Subcutaneous adipose tissue (tissue), 4 donors: ENCODE results near the gene RPLP2. TPM values are rescaled to one million over a fixed set of nuclear protein-coding genes. Genes with fewer than 3 reads are reported as not detected.

ENCODE experiments used
- total RNA-seq, 4 donors: library from RNA; depleted of rRNA; stranded (reverse); fragments of >200 nt; gene quantifications; one replicate each; pipeline ENCODE4 v1.1.0, GENCODE V29; 2016
- TF ChIP-seq, protein P1 (sequence below): fragments of 450-650 bp; IDR thresholded peaks from one replicate; pipeline ENCODE4 v1.5.1; 2016; ENCODE audit warnings: low read depth, mild to moderate bottlenecking, control low read depth, antibody characterized with exemption, moderate library complexity

RPLP2 gene
- total RNA-seq, 4 donors from 2014 or later, result 917 to 1,671 (median 1,426) TPM

DNA sequence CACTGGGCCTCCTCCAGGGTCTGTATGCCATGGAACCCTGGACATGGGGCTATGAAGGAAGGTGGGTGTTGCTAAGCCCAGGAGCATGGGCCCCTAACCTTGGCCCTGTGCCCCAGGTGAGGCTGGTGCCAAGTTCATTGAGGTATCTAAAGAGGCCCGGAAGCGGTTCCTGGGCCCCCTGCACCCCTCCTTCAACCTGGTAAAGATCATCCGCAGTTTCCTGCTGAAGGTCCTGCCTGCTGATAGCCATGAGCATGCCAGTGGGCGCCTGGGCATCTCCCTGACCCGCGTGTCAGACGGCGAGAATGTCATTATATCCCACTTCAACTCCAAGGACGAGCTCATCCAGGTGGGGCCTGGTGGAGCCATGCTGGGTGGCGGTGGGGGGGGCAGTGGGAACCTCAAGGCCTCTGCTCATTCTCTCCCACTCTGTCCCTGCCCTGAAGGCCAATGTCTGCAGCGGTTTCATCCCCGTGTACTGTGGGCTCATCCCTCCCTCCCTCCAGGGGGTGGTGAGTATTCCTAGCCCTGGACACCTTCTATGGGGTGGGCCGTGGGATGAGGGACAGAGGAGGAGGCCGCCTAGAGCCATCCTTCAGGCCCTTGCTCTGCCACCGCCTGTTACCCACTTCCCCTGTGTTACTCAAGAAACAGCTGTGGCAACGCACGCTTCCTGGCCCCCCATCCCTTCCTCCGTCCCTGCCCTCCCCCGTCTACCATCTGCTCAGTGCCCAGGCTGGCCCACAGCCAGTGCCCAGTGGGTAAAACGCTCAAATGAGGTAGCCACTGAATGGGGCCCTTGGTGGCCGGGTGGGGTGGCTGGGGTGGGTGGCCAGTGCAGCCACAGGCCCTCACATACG is 12.0 kb downstream of the RPLP2 start:
- TF ChIP-seq, protein P1, sequence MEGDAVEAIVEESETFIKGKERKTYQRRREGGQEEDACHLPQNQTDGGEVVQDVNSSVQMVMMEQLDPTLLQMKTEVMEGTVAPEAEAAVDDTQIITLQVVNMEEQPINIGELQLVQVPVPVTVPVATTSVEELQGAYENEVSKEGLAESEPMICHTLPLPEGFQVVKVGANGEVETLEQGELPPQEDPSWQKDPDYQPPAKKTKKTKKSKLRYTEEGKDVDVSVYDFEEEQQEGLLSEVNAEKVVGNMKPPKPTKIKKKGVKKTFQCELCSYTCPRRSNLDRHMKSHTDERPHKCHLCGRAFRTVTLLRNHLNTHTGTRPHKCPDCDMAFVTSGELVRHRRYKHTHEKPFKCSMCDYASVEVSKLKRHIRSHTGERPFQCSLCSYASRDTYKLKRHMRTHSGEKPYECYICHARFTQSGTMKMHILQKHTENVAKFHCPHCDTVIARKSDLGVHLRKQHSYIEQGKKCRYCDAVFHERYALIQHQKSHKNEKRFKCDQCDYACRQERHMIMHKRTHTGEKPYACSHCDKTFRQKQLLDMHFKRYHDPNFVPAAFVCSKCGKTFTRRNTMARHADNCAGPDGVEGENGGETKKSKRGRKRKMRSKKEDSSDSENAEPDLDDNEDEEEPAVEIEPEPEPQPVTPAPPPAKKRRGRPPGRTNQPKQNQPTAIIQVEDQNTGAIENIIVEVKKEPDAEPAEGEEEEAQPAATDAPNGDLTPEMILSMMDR, result no peak

DNA sequence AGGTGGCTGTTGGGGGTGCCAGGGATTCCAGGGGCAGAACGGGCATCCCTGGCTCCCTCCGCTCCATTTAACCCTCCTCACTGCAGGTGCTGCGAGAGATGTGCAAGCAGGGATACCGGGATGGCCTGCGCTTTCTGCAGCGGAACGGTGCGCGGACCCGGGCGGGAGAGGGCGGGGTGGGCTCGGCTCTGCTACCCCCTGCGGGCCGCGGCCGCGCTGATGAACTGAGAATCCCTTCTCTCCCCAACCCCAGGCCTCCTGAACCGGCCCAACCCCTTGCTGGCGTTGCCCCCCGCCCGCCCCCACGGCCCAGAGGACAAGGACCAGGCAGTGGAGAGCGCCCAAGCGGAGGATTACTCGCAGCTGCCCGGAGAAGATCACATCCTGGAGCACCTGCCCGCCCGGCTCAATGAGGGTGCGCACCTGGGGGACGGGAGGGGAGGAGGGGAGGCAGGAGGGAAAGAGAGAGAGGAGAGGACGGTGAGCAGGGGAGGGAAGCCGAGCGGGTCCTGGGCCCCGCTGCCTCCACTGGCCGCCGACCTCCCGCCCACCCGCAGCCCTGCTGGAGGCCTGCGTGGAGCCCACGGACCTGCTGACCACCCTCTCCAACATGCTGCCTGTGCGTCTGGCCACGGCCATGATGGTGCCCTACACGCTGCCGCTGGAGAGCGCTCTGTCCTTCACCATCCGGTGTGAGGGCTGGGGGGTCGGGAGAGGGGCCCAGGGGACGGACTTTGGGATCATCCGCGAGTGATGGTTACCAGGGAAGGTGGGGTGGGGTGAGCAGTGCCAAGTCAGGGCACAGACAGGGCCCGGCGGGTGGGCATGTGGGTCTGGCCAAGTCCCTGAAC is 13.9 kb downstream of the RPLP2 start:
- TF ChIP-seq, protein P1, result no peak

DNA sequence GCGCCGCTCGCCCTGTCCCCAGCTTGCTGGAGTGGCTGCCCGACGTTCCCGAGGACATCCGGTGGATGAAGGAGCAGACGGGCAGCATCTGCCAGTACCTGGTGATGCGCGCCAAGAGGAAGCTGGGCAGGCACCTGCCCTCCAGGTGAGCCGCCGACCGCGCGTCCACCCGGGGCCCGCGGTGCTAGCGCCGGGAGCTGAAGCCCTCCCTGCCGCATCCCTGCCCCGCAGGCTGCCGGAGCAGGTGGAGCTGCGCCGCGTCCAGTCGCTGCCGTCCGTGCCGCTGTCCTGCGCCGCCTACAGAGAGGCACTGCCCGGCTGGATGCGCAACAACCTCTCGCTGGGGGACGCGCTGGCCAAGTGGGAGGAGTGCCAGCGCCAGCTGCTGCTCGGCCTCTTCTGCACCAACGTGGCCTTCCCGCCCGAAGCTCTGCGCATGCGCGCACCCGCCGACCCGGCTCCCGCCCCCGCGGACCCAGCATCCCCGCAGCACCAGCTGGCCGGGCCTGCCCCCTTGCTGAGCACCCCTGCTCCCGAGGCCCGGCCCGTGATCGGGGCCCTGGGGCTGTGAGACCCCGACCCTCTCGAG is 14.6 kb downstream of the RPLP2 start:
- TF ChIP-seq, protein P1, result no peak

DNA sequence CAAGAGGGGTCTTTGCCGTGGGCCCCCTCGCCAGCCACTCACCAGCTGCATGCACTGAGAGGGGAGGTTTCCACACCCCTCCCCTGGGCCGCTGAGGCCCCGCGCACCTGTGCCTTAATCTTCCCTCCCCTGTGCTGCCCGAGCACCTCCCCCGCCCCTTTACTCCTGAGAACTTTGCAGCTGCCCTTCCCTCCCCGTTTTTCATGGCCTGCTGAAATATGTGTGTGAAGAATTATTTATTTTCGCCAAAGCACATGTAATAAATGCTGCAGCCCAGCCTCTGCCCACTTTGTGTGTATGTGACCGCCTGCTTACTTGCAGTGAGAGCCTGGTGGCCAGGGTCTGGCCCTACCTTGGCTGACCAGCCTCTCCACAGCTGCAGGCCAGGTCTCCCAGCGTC is 15.2 kb downstream of the RPLP2 start:
- TF ChIP-seq, protein P1, result no peak

DNA sequence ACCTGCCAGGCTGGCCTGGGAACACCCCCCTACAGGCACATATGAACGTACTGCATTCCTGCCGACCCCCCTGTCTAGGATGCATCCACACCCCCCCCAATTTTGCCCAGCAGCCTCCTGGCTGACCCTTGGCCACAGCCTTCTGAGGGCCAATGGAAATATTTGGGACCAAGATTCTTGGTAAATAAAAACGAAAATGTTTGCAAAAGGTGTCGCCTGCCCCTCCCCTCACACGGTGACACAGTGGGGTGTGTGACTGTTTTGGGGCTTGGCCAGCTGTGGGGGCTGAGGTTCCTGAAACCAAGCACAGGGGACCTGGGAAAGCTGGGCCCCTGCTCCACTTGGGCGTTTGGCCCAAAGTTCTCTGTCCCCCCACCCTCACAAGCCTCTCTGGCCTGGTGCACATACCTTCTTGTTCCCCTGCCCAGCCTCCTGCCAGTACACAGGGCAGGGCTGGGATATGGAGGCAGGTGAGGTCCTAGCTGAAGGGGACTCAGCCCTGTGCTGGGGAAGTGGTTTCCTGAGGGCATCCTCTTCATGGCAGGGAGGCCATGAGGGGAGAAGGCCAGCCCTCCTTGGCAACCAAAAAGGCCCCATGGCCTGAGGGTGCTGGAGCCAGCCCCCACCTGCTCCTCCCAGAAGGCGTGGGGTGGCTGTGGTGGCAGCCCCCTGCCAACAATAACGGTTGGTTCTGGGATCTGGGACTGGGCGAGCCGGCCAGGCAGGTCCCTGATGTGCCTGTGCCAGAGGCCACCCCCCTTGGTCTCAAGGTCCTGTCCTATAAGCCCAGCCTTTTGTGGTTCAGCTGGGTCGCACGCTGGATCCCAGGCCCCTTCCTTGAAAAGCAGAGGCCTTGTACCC is 15.8 kb downstream of the RPLP2 start:
- TF ChIP-seq, protein P1, result no peak

DNA sequence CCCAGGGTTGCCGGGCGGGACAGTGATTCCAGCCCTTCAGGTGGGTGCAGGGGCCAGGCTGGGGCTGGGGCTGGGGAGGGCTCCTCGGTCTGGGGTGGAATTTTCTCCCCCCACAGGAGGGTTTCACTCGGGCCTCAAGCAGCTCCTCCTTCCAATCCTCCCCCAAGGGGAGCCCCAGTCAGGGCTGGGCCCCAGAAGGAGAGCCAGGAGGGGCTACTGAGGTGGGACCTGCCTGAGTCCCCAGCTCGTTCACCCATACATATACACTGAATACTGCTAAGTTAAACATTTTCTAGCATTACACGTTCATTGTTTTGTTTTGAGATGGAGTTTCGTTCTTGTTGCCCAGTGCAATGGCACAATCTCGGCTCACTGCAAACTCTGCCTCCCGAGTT is 16.5 kb downstream of the RPLP2 start:
- TF ChIP-seq, protein P1, result no peak
